Skeletal muscle tissue (tissue), 4 donors: ENCODE data around the gene SLC66A2. TPM values are rescaled to one million over a fixed set of nuclear protein-coding genes. Genes with fewer than 3 reads are reported as not detected.
"Not testable (repeated sequence)": the region's sequence is repeated elsewhere in the genome, so short reads cannot be mapped to it uniquely, and the experiment has no call there.

Source experiments
- H3K27ac ChIP-seq: one replicate; pipeline ENCODE4 v1.7.0; 2013; ENCODE audit warnings: mild to moderate bottlenecking, low read depth, low read length, inconsistent platforms
- H3K27me3 ChIP-seq, 3 donors: one replicate each; pipeline ENCODE4 v1.7.0; 2013; ENCODE audit warnings: low read length in 3 of 3; ENCODE audit not compliant: control insufficient read depth in 3 of 3, insufficient read depth in 3 of 3
- H3K36me3 ChIP-seq, 3 donors: one replicate each; pipeline ENCODE4 v1.7.0; 2013; ENCODE audit warnings: low read length in 3 of 3; ENCODE audit not compliant: control insufficient read depth in 3 of 3, insufficient read depth in 3 of 3
- H3K4me1 ChIP-seq, 3 donors: one replicate each; pipeline ENCODE4 v1.7.0; 2013; ENCODE audit warnings: low read length in 3 of 3, mild to moderate bottlenecking in 3 of 3; ENCODE audit not compliant: control insufficient read depth in 3 of 3, insufficient read depth in 3 of 3
- H3K4me3 ChIP-seq, 3 donors: one replicate each; pipeline ENCODE4 v1.7.0; 2013; ENCODE audit warnings: low read length in 3 of 3
- H3K9ac ChIP-seq, 3 donors: one replicate each; pipeline ENCODE4 v1.7.0; 2013; ENCODE audit warnings: low read length in 3 of 3, mild to moderate bottlenecking in 3 of 3, moderate library complexity in 2 of 3, low read depth in 1 of 3
- H3K9me3 ChIP-seq, 3 donors: one replicate each; pipeline ENCODE4 v1.7.0; 2013; ENCODE audit warnings: low read length in 3 of 3; ENCODE audit not compliant: control insufficient read depth in 3 of 3
- total RNA-seq: library from RNA; depleted of rRNA; stranded (reverse); fragments of >200 nt; gene quantifications from one replicate; pipeline ENCODE4 v1.2.3, GENCODE V29; 2014
- donor health status: Osteomylitis.

Gene SLC66A2
- total RNA-seq, 1 donor from 2014 or later = 20.4 TPM

DNA sequence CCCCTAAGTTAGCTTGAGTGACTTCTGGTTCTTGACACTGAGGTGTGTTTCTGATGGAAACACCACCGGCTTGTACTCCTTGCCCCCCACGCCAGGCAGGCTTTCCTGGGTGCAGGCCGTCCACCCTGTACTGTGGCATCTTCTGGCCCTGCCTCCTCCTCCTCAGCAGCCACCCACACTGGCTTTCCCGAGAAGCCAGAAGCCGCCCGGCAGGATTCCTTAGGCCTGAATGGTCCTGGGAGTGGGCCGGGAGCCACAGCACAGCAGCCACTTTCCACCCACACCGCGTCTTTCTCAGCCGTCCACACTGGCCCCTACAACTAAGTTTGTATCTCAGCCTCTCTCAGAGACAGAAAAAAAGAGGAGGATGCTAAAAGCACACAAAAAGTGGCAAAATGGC, 10.9 kb upstream of the SLC66A2 start:
- Histone ChIP-seq H3K9ac (no peak overlapping the region), H3K27ac (no peak overlapping the region), H3K4me3 (no peak overlapping the region), H3K9me3 (no peaks in the 10 kb centered on the region), H3K27me3 (peaks cover 0 to 19% (median 6%) of the 10 kb centered on the region in 3 donors), H3K36me3 (no peaks in the 10 kb centered on the region), H3K4me1 (peaks cover 6 to 11% (median 8%) of the 10 kb centered on the region in 3 donors)

DNA sequence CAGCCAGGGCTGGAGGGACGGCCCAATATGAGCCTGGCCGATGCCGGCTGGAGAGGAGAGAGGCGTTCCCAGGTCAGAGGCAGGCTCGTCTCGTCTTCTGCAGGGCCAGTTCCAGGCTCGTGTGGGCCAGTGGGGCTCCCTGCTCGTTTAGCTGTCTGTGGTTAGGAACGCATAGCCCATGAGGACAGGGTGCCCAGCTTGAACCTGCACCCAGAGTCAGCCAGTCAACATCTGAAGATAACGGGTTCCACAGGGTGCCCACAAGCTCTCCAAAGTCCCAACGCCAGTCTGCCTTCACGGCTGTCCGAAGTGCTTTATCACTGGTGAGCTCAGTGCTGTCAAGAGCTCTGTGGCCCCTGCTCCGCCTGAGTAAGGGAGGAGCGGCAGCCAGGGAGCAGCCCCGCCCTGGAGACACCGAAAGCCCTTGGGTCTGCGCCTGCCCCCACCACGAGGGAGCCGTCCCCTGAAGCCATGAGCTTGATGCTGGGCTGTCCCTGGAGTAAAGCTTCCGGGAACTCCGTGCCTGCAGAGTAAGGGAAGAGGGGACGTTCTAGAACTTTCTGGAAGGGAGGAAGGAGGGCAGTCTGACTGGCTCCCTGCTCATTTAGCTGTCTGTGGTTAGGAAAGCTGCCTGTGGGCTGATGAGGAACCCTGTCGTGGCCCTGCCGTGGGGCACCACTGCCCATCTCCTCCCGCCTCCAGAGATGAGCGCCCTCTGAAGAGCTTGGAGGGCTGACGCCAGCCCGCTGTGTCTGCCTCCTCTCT, 10.3 kb upstream of the SLC66A2 start:
- Histone ChIP-seq H3K9ac (no peak overlapping the region), H3K4me3 (no peak overlapping the region)

DNA sequence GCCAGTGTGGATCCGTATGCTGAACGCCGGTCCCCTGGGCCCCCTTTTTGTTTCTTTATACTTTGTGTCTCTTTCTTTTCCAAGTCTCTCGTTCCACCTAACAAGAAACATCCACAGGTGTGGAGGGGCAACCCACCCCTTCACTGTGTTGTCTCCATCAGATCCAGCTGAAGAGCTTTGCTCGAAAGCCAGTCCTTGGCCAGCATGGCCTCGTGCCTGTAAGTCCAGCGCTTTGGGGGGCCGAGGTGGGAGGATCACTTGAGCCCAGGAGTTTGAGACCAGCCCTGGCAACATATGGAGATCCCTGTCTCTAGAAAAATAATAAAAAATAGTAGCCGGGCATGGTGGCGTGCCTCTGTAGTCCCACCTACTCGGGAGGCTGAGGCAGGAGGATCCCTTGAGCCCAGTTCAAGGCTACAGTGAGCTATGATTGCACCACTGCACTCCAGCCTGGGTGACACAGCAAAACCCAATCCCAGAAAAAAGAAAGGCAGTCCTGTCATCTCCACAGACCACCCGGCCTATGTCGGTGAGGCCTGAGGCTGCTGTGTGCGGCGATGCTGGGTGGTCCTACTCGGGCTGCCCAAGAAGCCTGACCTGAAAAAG, 9.6 kb upstream of the SLC66A2 start:
- Histone ChIP-seq H3K4me3 (no peak overlapping the region), H3K9ac (no peak overlapping the region), H3K27me3 (peaks cover 0 to 19% (median 6%) of the 10 kb centered on the region in 3 donors), H3K36me3 (no peaks in the 10 kb centered on the region), H3K9me3 (no peaks in the 10 kb centered on the region), H3K4me1 (peaks cover 6 to 11% (median 8%) of the 10 kb centered on the region in 3 donors), H3K27ac (no peak overlapping the region)

More for the DNA sequence above, 10.3 kb upstream of the SLC66A2 start:
- H3K27ac ChIP-seq = no peak overlapping the region
- H3K36me3 ChIP-seq = no peaks in the 10 kb centered on the region
- H3K9me3 ChIP-seq = no peaks in the 10 kb centered on the region
- H3K27me3 ChIP-seq = peaks cover 0 to 19% (median 6%) of the 10 kb centered on the region in 3 donors
- peaks cover 6 to 11% (median 8%) of the 10 kb centered on the region in 3 donors for H3K4me1 ChIP-seq

DNA sequence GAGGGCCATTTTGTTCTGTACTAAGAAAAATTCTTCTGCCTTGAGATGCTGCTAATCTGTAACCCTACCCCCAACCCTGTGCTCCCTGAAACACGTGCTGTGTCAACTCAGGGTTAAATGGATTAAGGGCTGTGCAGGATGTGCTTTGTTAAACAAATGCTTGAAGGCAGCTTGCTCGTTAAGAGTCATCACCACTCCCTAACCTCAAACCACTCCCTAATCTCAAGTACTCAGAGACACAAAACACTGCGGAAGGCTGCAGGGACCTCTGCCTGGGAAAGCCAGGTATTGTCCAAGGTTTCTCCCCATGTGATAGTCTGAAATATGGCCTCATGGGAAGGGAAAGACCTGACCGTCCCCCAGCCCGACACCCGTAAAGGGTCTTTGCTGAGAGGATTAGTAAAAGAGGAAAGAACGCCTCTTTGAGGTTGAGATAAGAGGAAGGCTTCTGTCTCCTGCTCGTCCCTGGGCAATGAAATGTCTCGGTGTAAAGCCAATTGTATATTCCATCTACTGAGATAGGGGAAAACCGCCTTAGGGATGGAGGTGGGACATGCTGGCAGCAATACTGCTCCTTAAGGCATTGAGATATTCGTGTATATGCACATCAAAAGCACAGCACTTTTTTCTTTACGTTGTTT, 8.8 kb upstream of the SLC66A2 start:
- not testable (repeated sequence) for H3K27ac ChIP-seq, H3K9ac ChIP-seq, H3K9me3 ChIP-seq, H3K4me3 ChIP-seq, H3K36me3 ChIP-seq, H3K4me1 ChIP-seq
- peaks cover 0 to 19% (median 6%) of the 10 kb centered on the region in 3 donors for H3K27me3 ChIP-seq

DNA sequence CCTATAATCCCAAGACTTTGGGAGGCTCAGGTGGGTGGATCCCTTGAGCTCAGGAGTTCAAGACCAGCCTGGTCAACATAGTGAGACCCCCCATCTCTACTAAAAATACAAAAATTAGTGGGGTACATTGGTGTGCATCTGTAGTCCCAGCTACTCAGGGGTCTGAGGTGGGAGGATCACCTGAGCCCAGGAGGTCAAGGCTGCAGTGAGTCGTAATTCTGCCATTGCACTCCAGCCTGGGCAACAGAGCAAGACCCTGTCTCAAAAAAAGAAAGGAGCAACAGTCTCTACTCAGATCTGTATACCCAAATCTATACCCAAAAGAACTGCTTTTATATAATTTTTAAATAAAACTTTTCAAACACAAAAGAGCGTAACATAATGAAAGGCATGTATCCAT, 7.5 kb upstream of the SLC66A2 start:
- H3K4me3 ChIP-seq = no peak overlapping the region
- H3K27me3 ChIP-seq = peaks cover 0 to 19% (median 6%) of the 10 kb centered on the region in 3 donors
- H3K27ac ChIP-seq = no peak overlapping the region
- H3K9ac ChIP-seq = no peak overlapping the region
- no peaks in the 10 kb centered on the region for H3K36me3 ChIP-seq
- peaks cover 0 to 4% (median 4%) of the 10 kb centered on the region in 3 donors for H3K4me1 ChIP-seq
- H3K9me3 ChIP-seq = no peaks in the 10 kb centered on the region

DNA sequence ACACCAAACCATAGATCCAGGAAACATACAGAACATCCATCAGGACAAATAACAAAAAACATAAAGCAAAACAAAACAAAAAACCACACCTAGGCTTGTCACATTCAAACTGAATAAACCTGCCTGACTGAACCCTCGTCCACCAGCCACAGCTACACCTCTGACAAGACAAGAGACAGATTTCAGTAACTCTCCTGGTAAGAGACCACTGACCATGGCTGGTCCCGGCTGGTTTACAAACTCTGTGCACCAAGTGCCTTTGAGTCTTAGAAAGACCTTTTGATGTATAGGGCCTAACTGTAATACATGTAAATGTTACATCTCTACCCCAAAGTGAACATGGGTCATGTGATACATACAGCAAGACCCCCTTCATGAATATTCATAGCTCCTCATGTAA, 4.8 kb upstream of the SLC66A2 start:
- Histone ChIP-seq H3K4me3 (no peak overlapping the region), H3K4me1 (peaks cover 0 to 5% (median 0%) of the 10 kb centered on the region in 3 donors), H3K36me3 (no peaks in the 10 kb centered on the region), H3K9ac (no peak overlapping the region), H3K27me3 (peaks cover 0 to 14% (median 0%) of the 10 kb centered on the region in 3 donors), H3K9me3 (no peaks in the 10 kb centered on the region), H3K27ac (no peak overlapping the region)

DNA sequence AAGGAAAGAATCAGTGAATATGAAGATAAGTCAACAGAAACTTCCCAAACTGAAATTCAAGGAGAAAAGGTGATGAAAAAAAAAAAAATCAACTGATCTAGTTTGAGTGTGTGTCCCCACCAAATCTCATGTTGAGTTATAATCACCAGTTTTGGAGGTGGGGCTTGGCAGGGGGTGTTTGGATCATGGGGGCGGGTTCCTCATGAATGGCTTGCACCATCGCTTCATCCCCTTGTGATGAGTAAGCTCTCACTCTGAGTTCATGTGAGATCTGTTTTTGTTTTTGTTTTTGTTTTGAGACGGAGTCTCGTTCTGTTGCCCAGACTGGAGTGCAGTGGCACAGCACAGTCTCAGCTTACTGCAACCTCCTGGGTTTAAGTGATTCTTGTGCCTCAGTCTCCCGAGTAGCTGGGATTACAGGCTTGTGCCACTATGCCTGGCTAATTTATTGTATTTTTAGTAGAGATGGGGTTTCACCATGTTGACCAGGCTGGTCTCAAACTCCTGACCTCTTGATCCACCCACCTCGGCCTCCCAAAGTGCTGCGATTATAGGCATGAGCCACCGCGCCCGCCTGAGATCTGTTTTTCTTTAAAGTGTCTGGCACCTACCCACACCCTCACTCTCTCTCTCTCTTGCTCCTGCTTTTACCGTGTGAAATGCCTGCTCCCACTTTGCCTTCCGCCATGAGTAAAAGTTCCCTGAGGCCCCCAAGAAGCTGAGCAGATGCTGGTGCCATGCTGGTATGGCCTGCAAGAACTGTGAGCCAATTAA, 4.0 kb upstream of the SLC66A2 start:
- H3K9me3 ChIP-seq = no peaks in the 10 kb centered on the region
- no peak overlapping the region for H3K27ac ChIP-seq
- H3K4me1 ChIP-seq = peaks cover 2 to 8% (median 3%) of the 10 kb centered on the region in 3 donors
- H3K9ac ChIP-seq = no peak overlapping the region
- H3K4me3 ChIP-seq = no peak overlapping the region
- no peaks in the 10 kb centered on the region for H3K36me3 ChIP-seq
- peaks cover 0 to 12% (median 0%) of the 10 kb centered on the region in 3 donors for H3K27me3 ChIP-seq

DNA sequence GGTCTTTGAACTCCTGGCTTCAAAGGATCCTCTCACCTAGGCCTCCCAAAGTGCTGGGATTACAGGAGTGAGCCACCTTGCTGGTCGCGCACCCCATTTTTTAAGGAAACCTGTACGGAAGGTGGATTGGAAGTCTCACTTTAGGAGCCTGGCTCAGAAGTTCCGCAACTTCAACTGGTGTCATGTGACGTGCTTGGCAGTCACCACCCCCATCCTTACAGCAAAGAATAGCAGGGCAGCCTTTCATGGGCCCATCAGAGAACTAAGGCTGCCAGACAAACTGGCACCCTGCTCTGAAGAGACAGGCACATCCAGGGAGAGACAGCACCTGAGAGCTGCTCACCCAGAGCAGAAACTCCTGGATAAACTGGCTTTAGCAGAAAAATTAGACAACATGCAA, 3.3 kb upstream of the SLC66A2 start:
- H3K36me3 ChIP-seq = no peaks in the 10 kb centered on the region
- H3K9me3 ChIP-seq = no peaks in the 10 kb centered on the region
- H3K9ac ChIP-seq = no peak overlapping the region
- peaks cover 9 to 15% (median 10%) of the 10 kb centered on the region in 3 donors for H3K4me1 ChIP-seq
- H3K27ac ChIP-seq = no peak overlapping the region
- H3K4me3 ChIP-seq = no peak overlapping the region
- H3K27me3 ChIP-seq = peaks cover 0 to 10% (median 0%) of the 10 kb centered on the region in 3 donors

DNA sequence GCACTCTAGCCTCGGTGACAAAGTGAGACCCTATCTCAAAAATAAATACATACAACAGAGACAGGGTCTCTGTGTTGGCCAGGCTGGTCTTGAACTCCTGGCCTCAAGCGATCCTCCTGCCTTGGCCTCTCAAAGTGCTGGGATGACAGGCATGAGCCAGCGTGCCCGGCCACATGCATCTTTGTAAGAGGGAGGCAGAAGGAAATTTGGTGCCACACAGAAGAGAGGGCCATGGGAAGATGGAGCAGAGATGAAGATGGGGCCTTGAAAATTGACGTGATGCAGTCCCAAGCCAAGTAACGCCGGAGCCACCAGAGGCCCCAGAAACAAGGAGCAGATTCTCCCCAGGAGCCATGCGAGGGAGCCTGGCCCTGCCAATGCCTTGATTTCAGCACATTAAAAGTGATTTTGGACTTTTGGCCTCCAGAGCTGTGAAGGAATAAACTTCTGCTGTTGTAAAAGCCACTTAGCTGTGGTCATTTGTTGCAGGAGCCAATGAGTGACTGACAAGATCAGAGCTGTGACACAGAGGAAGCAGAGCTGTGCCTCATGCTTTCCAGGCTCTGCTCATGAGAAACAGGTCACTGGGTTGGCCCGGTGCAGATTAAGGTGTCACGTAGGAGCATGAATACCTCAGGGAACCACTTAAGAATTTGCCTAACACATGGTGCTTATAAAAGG, 2.7 kb upstream of the SLC66A2 start:
- Histone ChIP-seq H3K27me3 (peaks cover 0 to 6% (median 0%) of the 10 kb centered on the region in 3 donors), H3K27ac (no peak overlapping the region)

More for the DNA sequence above, 2.7 kb upstream of the SLC66A2 start:
- no peaks in the 10 kb centered on the region for H3K9me3 ChIP-seq
- H3K9ac ChIP-seq = no peak overlapping the region
- peaks cover under 1% of the 10 kb centered on the region in 3 donors for H3K36me3 ChIP-seq
- H3K4me1 ChIP-seq = peaks cover 14 to 20% (median 16%) of the 10 kb centered on the region in 3 donors
- H3K4me3 ChIP-seq = no peak overlapping the region
